Measurements from ENCODE around the gene CCDC17. TPM values are rescaled to one million over a fixed set of nuclear protein-coding genes. Genes with fewer than 3 reads are reported as not detected.
A peak's percentile ranks its signal among the peaks of the same experiment; 100 is the strongest.

The CCDC17 gene
- total and polyA plus RNA-seq, 12 donors, result 0.62 to 5.0 (median 1.0) TPM

GRCh38 chr1:45594412-45594811, 29.4 kb downstream of the CCDC17 start:
- TF ChIP-seq CTCF (IDR thresholded peaks at IDR 0.05), result no peak
- Histone ChIP-seq H3K9me3 (no peaks in the 10 kb centered on the region), H3K27me3 (no peaks in the 10 kb centered on the region), H3K36me3 (peaks cover 0 to 55% (median 4%) of the 10 kb centered on the region in 9 donors), H3K27ac (no peak overlapping the region), H3K4me1 (peaks cover 0 to 8% (median 0%) of the 10 kb centered on the region in 9 donors), H3K4me3 (no peak overlapping the region)
- no peak for DNase-seq
- WGBS, 2 donors, result 84 to 91% methylated on average over 4 of the region's 4 CpGs
- intact Hi-C loops (cut with DNase I), result loop anchor here in 1 of 10 donors (10.0 kb wide), 1 partner anchor 50 kb away; no protein-coding TSS in a partner anchor
- no peak for ATAC-seq

GRCh38 chr1:45589861-45590260, 34.0 kb downstream of the CCDC17 start:
- H3K4me1 ChIP-seq, result peaks cover 6 to 25% (median 21%) of the 10 kb centered on the region in 9 donors
- ATAC-seq (peak in 2 of 8 donors; percentile 3 to 10), DNase-seq (no peak)
- peak overlapping the region in 3 of 10 donors; percentile 19 to 36 (median 35) for H3K4me3 ChIP-seq
- no peak for TF ChIP-seq CTCF (IDR thresholded peaks at IDR 0.05)
- intact Hi-C loops (cut with DNase I), result loop anchor here in 3 of 10 donors (10.0 kb wide), 3 partner anchors 55 to 95 kb away; partner anchors contain the start of genes GPBP1L1 (in 1 of the 3) and TMEM69 (in 1 of the 3)
- H3K9me3 ChIP-seq, result no peaks in the 10 kb centered on the region
- 50 to 67% methylated on average over 1 of the region's 1 CpG for WGBS, 2 donors
- peak overlapping the region in 4 of 10 donors; percentile 2 to 40 (median 35) for H3K27ac ChIP-seq
- H3K27me3 ChIP-seq, result no peaks in the 10 kb centered on the region
- H3K36me3 ChIP-seq, result peaks cover 0 to 39% (median 4%) of the 10 kb centered on the region in 9 donors

- H3K9me3 ChIP-seq, result no peaks in the 10 kb centered on the region
- H3K4me3 ChIP-seq, result peak overlapping the region in 1 of 10 donors; percentile 38
- peak overlapping the region in 1 of 10 donors; percentile 45 for H3K27ac ChIP-seq
- WGBS, 2 donors, result 80 to 81% methylated on average over 4 of the region's 4 CpGs
- ATAC-seq, result no peak
- intact Hi-C loops (cut with DNase I), result loop anchor here in 2 of 10 donors (10.0 kb wide), 2 partner anchors 88 to 98 kb away; partner anchors contain the start of genes GPBP1L1 (in 1 of the 2) and TMEM69 (in 1 of the 2)
- peaks cover 0 to 9% (median 0%) of the 10 kb centered on the region in 9 donors for H3K36me3 ChIP-seq
- H3K4me1 ChIP-seq, result peaks cover 6 to 39% (median 25%) of the 10 kb centered on the region in 9 donors
- no peaks in the 10 kb centered on the region for H3K27me3 ChIP-seq
- TF ChIP-seq CTCF (IDR thresholded peaks at IDR 0.05), result no peak
- no peak for DNase-seq
These were observed 37.1 kb downstream of the CCDC17 start for GRCh38 chr1:45586769-45587168.

- peaks cover 6 to 39% (median 24%) of the 10 kb centered on the region in 9 donors for H3K4me1 ChIP-seq
- no peaks in the 10 kb centered on the region for H3K27me3 ChIP-seq
- no peaks in the 10 kb centered on the region for H3K36me3 ChIP-seq
- DNase-seq (no peak), ATAC-seq (no peak)
- intact Hi-C loops (cut with DNase I), result loop anchor here in 2 of 10 donors (10.0 kb wide), 2 partner anchors 89 to 99 kb away; partner anchors contain the start of genes GPBP1L1 (in 1 of the 2) and TMEM69 (in 1 of the 2)
- peak overlapping the region in 3 of 10 donors; percentile 90 to 94 (median 94) for H3K27ac ChIP-seq
- no peak for TF ChIP-seq CTCF (IDR thresholded peaks at IDR 0.05)
- whole genome bisulfite sequencing, 2 donors, result 41 to 43% methylated on average over 7 of the region's 7 CpGs
- H3K9me3 ChIP-seq, result no peaks in the 10 kb centered on the region
- peak overlapping the region in 8 of 10 donors; percentile 80 to 100 (median 98) for H3K4me3 ChIP-seq
These were observed 38.3 kb downstream of the CCDC17 start for GRCh38 chr1:45585496-45586075.
